Measurements from ENCODE around the gene DTL.
A peak's percentile ranks its signal among the peaks of the same experiment; 100 is the strongest.

Gene DTL

DNA sequence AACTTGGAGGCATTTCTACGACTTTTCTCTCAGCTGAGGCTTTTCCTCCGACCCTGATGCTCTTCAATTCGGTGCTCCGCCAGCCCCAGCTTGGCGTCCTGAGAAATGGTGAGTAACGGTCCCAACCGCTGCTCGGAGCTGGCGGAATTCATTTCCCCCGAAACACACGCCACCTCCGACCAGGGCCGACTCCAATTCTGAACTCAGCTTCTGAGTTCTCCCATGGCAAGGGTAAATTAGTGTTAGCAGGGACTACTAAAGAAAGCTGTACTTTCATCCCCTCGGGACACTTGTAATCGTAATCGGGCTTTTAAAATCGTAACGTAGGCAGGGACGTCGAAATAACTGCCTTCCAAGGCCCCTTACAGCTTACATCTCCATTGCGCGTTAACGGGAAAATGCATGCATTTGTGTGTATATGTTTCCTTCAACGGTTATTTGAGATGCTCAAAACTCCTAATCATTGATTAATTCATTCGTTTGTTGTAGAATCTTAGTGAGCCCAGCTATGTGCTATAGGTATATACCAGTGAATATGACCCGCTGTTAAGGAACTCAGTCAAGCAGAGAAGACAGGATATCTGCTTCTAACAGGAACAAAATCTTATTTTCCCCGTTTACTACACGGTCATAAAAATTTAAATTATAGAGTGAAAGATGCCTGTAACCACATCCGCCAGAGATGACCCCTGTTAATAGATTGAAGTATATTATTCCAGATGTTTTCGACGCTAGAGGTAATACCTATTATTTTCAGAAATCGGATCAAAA is 472 bp downstream of the DTL start:
- CTCF ChIA-PET, result interaction anchor here (0.5 to 3.5 kb wide), 30 partner anchors 8 to 579 kb away, joined by 3 to 25 read pairs (median 6); partner anchors contain the start of gene NEK2
- POLR2A ChIA-PET, result no interaction called here

DNA sequence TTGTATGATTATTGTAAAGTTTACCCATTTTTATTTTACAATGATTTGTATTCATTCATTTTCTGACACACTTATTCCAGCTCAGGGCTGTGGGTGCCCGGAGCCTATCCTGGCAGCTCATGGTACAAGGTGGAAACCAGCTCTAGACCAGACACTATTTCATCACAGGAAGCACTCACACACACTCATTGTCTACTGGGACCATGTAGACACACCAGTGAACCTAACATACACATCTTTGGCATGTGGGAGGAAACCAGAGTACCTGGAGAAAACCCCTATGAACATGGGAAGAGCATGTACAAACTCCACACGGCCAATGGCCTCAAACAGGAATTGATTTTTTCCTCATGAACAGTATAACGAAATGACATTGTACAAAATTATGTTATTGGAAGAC is 2.4 kb downstream of the DTL start:
- CTCF ChIA-PET, result interaction anchor here (0.7 to 1.6 kb wide), 3 partner anchors 10 to 73 kb away, joined by 3 to 5 read pairs (median 3); no protein-coding TSS in a partner anchor
- WGBS (ENCODE audit: insufficient coverage), result 100% methylated on average over 2 of the region's 3 CpGs
- H3K27me3 ChIP-seq (replicated peaks in 2 of 5; ENCODE audit: control insufficient read depth in 4 of 5, insufficient read depth in 5 of 5, low read length in 4 of 5), result no peaks in the 10 kb centered on the region
- H3K27ac ChIP-seq (ENCODE audit: insufficient read depth in 1 of 2, low read depth in 1 of 2, low read length in 2 of 2, poor library complexity in 1 of 2, severe bottlenecking in 2 of 2), result no peak overlapping the region
- peaks cover 6 to 46% (median 26%) of the 10 kb centered on the region in 4 experiments for H3K4me1 ChIP-seq (ENCODE audit: control extremely low read depth in 1 of 4, control insufficient read depth in 4 of 4, insufficient read depth in 4 of 4, low read length in 3 of 4)
- no peak for DNase-seq
- POLR2A ChIA-PET, result no interaction called here
- no peaks in the 10 kb centered on the region for H3K9me3 ChIP-seq (ENCODE audit: control extremely low read depth in 1 of 5, control insufficient read depth in 4 of 5, insufficient read depth in 2 of 5, low read depth in 1 of 5, low read length in 4 of 5)
- H3K4me3 ChIP-seq (ENCODE audit: control insufficient read depth in 1 of 7, extremely low read depth in 1 of 7, insufficient read depth in 4 of 7, low read depth in 2 of 7, low read length in 6 of 7), result peak overlapping the region in 2 of 7 experiments; percentile 33 to 90
- H3K36me3 ChIP-seq (ENCODE audit: control insufficient read depth in 4 of 4, insufficient read depth in 4 of 4, low read length in 3 of 4), result peaks cover 0 to 12% (median 0%) of the 10 kb centered on the region in 4 experiments

More for the DNA sequence above, 472 bp downstream of the DTL start:
- peak overlapping the region; percentile 72 to 90 for H3K27ac ChIP-seq (ENCODE audit: insufficient read depth in 1 of 2, low read depth in 1 of 2, low read length in 2 of 2, poor library complexity in 1 of 2, severe bottlenecking in 2 of 2)
- no peak for DNase-seq
- peaks cover 8 to 52% (median 27%) of the 10 kb centered on the region in 4 experiments for H3K4me1 ChIP-seq (ENCODE audit: control extremely low read depth in 1 of 4, control insufficient read depth in 4 of 4, insufficient read depth in 4 of 4, low read length in 3 of 4)
- H3K27me3 ChIP-seq (replicated peaks in 2 of 5; ENCODE audit: control insufficient read depth in 4 of 5, insufficient read depth in 5 of 5, low read length in 4 of 5), result no peaks in the 10 kb centered on the region
- no peaks in the 10 kb centered on the region for H3K9me3 ChIP-seq (ENCODE audit: control extremely low read depth in 1 of 5, control insufficient read depth in 4 of 5, insufficient read depth in 2 of 5, low read depth in 1 of 5, low read length in 4 of 5)
- 1% methylated on average over 15 of the region's 32 CpGs for WGBS (ENCODE audit: insufficient coverage)
- peak overlapping the region; percentile 84 to 99 (median 95) for H3K4me3 ChIP-seq (ENCODE audit: control insufficient read depth in 1 of 7, extremely low read depth in 1 of 7, insufficient read depth in 4 of 7, low read depth in 2 of 7, low read length in 6 of 7)
- peaks cover 0 to 13% (median 0%) of the 10 kb centered on the region in 4 experiments for H3K36me3 ChIP-seq (ENCODE audit: control insufficient read depth in 4 of 4, insufficient read depth in 4 of 4, low read length in 3 of 4)

DNA sequence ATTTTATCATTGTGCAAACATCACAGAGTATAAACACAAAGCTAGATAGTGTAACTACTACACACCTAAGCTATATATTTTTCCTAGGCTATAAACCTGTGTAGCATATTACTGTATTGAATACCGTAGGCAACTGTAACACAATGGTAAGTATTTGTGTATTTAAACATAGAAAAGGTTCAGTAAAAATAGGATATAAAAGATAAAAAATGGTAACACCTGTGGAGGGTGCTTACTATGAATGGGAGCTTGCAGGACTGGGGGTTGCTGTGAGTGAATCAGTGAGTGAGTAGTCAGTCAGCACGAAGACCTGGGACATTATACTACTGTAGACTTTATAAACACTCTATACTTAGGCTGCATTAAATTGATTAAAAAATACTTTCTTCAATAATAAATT is 4.1 kb downstream of the DTL start:
- DNase-seq, result no peak

DNA sequence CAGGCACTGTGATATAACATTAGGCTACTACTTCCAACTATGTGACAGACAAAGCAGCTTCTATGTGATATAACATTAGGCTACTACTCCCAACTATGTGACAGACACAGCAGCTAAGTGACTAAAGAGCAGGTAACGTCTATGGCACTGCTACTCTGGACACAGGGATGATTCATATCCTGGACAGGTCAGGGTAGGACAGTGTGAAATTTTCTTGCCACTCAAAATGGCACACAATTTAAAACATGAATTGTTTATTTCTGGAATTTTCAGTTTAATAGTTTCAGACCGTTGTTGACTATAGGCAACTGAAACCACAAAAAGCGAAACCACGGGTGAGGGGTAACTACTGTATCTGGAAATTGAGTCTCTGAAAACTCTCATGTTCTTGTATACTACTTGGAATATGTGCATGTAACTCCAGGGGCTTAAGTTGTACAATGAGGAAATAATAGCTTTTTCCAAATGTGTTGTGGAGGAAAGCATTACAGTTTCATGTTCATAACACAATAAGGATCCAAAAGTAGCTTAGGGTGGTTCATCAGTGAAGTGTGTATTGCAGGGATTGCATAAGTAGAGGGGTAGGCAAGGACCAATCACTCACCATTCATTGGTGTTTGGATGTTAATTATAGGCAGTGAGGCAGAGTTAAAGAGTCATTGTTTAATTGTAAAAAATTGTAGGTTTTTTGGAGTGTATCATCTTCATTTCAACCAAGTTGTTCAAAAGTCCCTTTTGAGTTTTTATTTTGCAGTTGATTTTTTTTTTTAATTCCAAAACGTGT is 5.3 kb downstream of the DTL start:
- CTCF ChIA-PET, result no interaction called here
- peaks cover 0 to 31% (median 7%) of the 10 kb centered on the region in 4 experiments for H3K36me3 ChIP-seq (ENCODE audit: control insufficient read depth in 4 of 4, insufficient read depth in 4 of 4, low read length in 3 of 4)
- H3K4me1 ChIP-seq (ENCODE audit: control extremely low read depth in 1 of 4, control insufficient read depth in 4 of 4, insufficient read depth in 4 of 4, low read length in 3 of 4), result peaks cover 0 to 33% (median 14%) of the 10 kb centered on the region in 4 experiments
- H3K4me3 ChIP-seq (ENCODE audit: control insufficient read depth in 1 of 7, extremely low read depth in 1 of 7, insufficient read depth in 4 of 7, low read depth in 2 of 7, low read length in 6 of 7), result peak overlapping the region in 4 of 7 experiments; percentile 2 to 66 (median 22)
- 70% methylated on average over 3 of the region's 5 CpGs for WGBS (ENCODE audit: insufficient coverage)
- no peaks in the 10 kb centered on the region for H3K9me3 ChIP-seq (ENCODE audit: control extremely low read depth in 1 of 5, control insufficient read depth in 4 of 5, insufficient read depth in 2 of 5, low read depth in 1 of 5, low read length in 4 of 5)
- H3K27me3 ChIP-seq (replicated peaks in 2 of 5; ENCODE audit: control insufficient read depth in 4 of 5, insufficient read depth in 5 of 5, low read length in 4 of 5), result no peaks in the 10 kb centered on the region
- peak in 1 of 3 donors; percentile 13 for DNase-seq
- POLR2A ChIA-PET, result interaction anchor here (0.6 to 0.7 kb wide), 2 partner anchors 321 to 378 kb away, joined by 3 to 4 read pairs; no protein-coding TSS in a partner anchor
- no peak overlapping the region for H3K27ac ChIP-seq (ENCODE audit: insufficient read depth in 1 of 2, low read depth in 1 of 2, low read length in 2 of 2, poor library complexity in 1 of 2, severe bottlenecking in 2 of 2)

More for the DNA sequence above, 4.1 kb downstream of the DTL start:
- H3K4me1 ChIP-seq (ENCODE audit: control extremely low read depth in 1 of 4, control insufficient read depth in 4 of 4, insufficient read depth in 4 of 4, low read length in 3 of 4), result peaks cover 0 to 35% (median 14%) of the 10 kb centered on the region in 4 experiments
- ChIA-PET POLR2A (interaction anchor here (1.2 kb wide), 1 partner anchor 363 kb away, joined by 4 read pairs; no protein-coding TSS in a partner anchor), CTCF (interaction anchor here (1.3 kb wide), 1 partner anchor 9 kb away, joined by 8 read pairs; no protein-coding TSS in a partner anchor)
- H3K27me3 ChIP-seq (replicated peaks in 2 of 5; ENCODE audit: control insufficient read depth in 4 of 5, insufficient read depth in 5 of 5, low read length in 4 of 5), result no peaks in the 10 kb centered on the region
- H3K4me3 ChIP-seq (ENCODE audit: control insufficient read depth in 1 of 7, extremely low read depth in 1 of 7, insufficient read depth in 4 of 7, low read depth in 2 of 7, low read length in 6 of 7), result no peak overlapping the region
- H3K9me3 ChIP-seq (ENCODE audit: control extremely low read depth in 1 of 5, control insufficient read depth in 4 of 5, insufficient read depth in 2 of 5, low read depth in 1 of 5, low read length in 4 of 5), result no peaks in the 10 kb centered on the region
- peaks cover 0 to 21% (median under 1%) of the 10 kb centered on the region in 4 experiments for H3K36me3 ChIP-seq (ENCODE audit: control insufficient read depth in 4 of 4, insufficient read depth in 4 of 4, low read length in 3 of 4)
- peak overlapping the region in 1 of 2 experiments; percentile 27 for H3K27ac ChIP-seq (ENCODE audit: insufficient read depth in 1 of 2, low read depth in 1 of 2, low read length in 2 of 2, poor library complexity in 1 of 2, severe bottlenecking in 2 of 2)
- WGBS (ENCODE audit: insufficient coverage), result no CpG with 5 or more reads among the region's 2 CpGs

DNA sequence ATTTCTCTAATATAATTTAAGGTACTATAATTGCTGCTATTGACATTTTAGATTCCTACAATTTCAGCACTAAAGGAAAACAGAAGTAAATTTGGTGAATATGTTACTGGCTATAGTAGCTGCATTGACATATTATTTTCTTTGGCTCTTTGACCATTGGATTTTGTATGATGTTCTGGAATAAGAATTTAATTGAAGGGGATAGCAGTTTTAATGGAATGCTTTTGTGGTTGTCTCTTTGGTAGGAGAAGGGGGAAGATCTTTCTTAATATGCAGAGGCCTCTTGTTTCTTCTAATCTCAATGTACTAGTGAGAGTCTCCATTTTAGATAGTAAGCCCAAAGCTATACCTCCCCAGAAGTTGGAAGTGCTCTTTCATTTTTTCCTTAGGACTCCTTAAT is 6.9 kb downstream of the DTL start:
- no peak for DNase-seq
- Histone ChIP-seq H3K27ac (ENCODE audit: insufficient read depth in 1 of 2, low read depth in 1 of 2, low read length in 2 of 2, poor library complexity in 1 of 2, severe bottlenecking in 2 of 2) (no peak overlapping the region), H3K36me3 (ENCODE audit: control insufficient read depth in 4 of 4, insufficient read depth in 4 of 4, low read length in 3 of 4) (peaks cover 4 to 39% (median 9%) of the 10 kb centered on the region in 4 experiments), H3K27me3 (replicated peaks in 2 of 5; ENCODE audit: control insufficient read depth in 4 of 5, insufficient read depth in 5 of 5, low read length in 4 of 5) (no peaks in the 10 kb centered on the region), H3K4me3 (ENCODE audit: control insufficient read depth in 1 of 7, extremely low read depth in 1 of 7, insufficient read depth in 4 of 7, low read depth in 2 of 7, low read length in 6 of 7) (no peak overlapping the region), H3K9me3 (ENCODE audit: control extremely low read depth in 1 of 5, control insufficient read depth in 4 of 5, insufficient read depth in 2 of 5, low read depth in 1 of 5, low read length in 4 of 5) (no peaks in the 10 kb centered on the region), H3K4me1 (ENCODE audit: control extremely low read depth in 1 of 4, control insufficient read depth in 4 of 4, insufficient read depth in 4 of 4, low read length in 3 of 4) (peaks cover 0 to 20% (median 3%) of the 10 kb centered on the region in 4 experiments)
- ChIA-PET POLR2A (no interaction called here), CTCF (interaction anchor here (0.7 kb wide), 1 partner anchor 29 kb away, joined by 3 read pairs; no protein-coding TSS in a partner anchor)

DNA sequence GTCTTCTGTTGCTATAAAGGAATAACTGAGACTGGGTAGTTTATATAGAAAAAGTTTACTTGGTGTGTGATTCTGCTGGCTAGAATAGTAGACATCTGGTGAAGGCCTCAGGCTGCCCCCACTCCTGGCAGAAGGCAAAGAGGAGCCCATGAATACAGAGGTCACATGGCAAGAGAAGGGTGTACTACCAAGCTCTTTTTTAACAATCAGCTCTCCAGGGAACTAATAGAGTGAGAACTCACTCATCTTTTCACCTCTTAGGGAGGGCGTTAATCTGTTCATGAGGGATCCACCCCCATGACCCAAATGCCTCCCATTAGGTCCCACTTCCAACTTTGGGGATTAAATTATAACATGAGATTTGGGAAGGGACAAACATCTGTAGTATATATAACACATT is 9.3 kb downstream of the DTL start:
- WGBS (ENCODE audit: insufficient coverage), result no CpG with 5 or more reads among the region's 1 CpG
- no peak for DNase-seq
- H3K36me3 ChIP-seq (ENCODE audit: control insufficient read depth in 4 of 4, insufficient read depth in 4 of 4, low read length in 3 of 4), result peaks cover 6 to 62% (median 15%) of the 10 kb centered on the region in 4 experiments
- H3K27me3 ChIP-seq (replicated peaks in 2 of 5; ENCODE audit: control insufficient read depth in 4 of 5, insufficient read depth in 5 of 5, low read length in 4 of 5), result no peaks in the 10 kb centered on the region
- no peaks in the 10 kb centered on the region for H3K9me3 ChIP-seq (ENCODE audit: control extremely low read depth in 1 of 5, control insufficient read depth in 4 of 5, insufficient read depth in 2 of 5, low read depth in 1 of 5, low read length in 4 of 5)
- ChIA-PET POLR2A (no interaction called here), CTCF (interaction anchor here (0.6 to 2.0 kb wide), 3 partner anchors 10 to 949 kb away, joined by 3 to 8 read pairs (median 3); partner anchors contain the start of genes DTL and INTS7)
- H3K27ac ChIP-seq (ENCODE audit: insufficient read depth in 1 of 2, low read depth in 1 of 2, low read length in 2 of 2, poor library complexity in 1 of 2, severe bottlenecking in 2 of 2), result no peak overlapping the region
- H3K4me1 ChIP-seq (ENCODE audit: control extremely low read depth in 1 of 4, control insufficient read depth in 4 of 4, insufficient read depth in 4 of 4, low read length in 3 of 4), result peaks cover 0 to 8% (median 0%) of the 10 kb centered on the region in 4 experiments
- H3K4me3 ChIP-seq (ENCODE audit: control insufficient read depth in 1 of 7, extremely low read depth in 1 of 7, insufficient read depth in 4 of 7, low read depth in 2 of 7, low read length in 6 of 7), result no peak overlapping the region

Data from common myeloid progenitor, CD34-positive (primary cell).